GM18858 (cell line): Measurements from ENCODE around the gene SLC16A5.
"Not testable (repeated sequence)": the region's sequence is repeated elsewhere in the genome, so short reads cannot be mapped to it uniquely, and the experiment has no call there.

Source experiments
- ATAC-seq: cut with Tn5 transposase; IDR thresholded peaks from one replicate; pipeline ENCODE4 v1.9.1; 2021; ENCODE audit not compliant: unreplicated experiment

SLC16A5 gene

DNA sequence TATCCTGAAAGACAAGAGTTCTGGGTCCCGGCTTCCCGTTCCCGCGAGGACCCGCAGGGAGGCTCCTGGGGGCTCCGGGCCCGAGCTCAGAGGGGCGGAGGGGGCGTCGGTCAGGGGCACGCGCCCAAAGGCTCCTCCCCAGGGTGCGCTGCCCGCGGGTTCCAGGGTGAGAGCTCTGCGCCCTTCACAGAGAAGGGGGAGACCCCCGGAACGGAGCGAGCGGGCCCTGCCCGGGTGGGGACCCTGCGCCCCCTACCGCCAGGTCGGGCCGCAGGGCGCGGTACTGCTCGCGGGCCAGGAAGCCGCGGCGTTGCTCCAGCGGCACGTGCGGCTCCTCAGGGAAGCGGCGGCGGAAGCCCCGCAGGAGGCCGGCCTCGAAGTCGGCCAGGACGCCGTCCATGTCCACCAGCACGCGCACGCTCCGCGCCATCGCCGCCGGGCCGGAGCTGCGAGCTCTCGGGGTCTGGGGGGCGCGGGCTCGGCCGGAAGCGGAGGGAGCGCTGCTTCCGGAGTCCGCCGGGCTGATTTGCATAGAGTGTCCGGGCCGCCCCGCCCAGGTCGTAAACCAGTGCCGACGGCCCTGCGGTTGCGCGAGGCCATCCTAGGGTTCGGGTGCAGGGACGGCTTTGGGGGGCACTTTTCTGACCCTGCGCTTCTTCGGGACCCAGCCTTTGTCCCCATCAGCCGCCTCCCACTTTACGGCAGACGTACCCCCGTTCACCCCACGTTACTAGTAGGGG, 43.7 kb downstream of the SLC16A5 start, which contains the start of gene NT5C:
TSS of gene NT5C (minus strand) at position 465 of the 740 bp plus-strand sequence. CDS start at position 430, 35 bp downstream.
- ATAC-seq, result peak; percentile 69

DNA sequence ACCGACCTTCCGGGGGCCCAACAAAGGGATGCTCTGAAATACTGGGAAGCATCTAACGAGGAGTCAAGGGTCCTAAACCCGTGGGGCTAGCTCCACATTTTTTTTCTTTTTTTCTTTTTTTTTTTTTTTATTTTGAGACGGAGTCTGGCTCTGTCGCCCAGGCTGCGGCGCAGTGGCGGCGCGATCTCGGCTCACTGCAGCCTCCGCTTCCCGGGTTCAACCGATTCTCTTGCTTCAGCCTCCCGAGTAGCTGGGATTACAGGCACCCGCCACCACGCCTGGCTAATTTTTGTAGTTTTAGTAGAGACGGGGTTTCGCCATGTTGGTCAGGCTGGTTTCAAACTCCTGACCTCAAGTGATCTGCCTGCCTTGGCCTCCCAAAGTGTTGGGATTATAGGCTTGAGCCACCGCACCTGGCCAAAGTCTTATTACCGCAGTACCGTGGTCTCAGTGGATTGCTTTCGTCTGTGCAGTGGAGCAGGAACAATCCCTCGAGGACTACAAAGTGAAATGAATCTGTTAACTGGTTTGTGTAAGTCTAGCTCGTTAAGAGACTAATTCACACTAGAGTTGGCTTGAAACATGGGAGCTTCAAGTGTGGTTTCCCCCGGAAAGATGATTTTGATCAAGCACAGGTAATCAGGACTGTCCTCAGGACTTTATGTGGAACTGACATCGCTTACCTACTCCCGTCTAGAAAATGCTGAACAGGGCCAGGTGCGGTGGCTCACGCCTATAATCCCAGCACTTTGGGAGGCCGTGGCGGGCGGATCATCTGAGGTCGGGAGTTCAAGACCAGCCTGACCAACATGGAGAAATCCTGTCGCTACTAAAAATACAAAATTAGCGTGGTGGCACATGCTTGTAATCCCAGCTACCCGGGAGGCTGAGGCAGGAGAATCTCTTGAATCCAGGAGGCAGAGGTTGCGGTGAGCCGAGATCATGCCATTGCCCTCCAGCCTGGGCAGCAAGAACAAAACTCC, 44.6 kb downstream of the SLC16A5 start:
- not testable (repeated sequence) for ATAC-seq

DNA sequence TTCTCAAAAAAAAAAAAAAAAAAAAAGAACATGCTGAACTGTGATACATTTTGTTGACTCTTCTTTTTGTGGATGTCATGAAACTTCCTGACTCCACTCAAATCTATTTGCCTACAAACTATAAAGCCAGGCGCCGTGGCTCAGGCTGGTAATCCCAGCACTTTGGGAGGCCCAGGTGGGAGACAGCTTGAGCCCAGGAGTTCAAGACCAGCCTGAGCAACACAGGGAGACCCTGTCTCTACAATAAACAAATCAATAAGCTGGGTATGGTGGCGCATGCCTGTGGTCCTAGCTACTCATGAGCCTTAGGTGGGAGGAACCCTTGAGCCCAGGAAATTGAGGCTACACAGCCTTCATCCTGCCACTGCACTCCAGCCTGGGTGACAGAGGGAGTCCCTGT, 45.2 kb downstream of the SLC16A5 start:
- no peak for ATAC-seq

DNA sequence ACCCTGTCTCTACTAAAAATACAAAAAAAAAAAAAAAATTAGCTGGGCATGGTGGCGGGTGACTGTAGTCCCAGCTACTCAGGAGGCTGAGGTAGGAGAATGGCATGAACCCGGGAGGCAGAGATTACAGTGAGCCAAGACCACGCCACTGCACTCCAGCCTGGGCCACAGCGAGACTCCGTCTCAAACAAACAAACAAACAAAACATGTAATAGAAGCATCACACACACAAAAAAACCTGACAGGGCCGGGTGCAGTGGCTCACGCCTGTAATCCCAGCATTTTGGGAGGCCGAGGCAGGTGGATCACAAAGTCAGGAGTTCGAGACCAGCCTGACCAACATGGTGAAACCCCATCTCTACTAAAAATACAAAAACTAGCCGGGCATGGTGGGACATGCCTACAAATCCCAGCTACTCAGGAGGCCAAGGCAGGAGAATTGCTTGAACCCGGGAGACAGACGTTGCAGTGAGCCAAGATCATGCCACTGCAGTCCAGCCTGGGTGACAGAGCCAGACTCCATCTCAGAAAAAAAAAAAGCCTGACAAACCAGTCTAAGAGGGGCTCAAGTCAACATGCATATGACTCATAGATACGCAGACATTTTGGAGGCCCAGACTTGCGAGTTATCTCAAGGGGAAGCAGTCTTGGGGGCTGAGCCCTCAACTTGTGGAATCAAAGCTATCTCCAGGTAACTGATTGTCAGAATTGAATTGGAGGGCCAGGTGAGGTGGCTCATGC, 46.0 kb downstream of the SLC16A5 start:
- ATAC-seq, result not testable (repeated sequence)

DNA sequence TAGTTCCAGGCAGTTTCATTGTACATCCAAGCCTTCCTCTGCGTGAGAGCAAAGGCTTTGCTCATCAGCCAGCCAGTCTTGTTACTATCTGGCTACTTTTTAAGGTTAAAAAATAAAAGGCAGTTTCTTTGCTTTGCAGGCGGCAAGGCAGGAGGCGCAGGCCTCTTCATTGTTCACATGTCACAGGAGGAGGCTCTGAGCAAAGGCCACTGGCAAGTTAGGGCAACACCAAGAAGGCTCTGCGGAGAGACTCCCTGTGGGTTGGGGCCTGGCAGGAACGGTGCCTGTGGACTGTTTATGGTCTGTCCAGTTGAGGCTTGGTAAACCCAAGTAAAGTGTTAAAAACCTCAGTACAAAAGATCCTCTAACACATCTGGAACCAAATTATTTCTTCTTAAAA, 47.7 kb downstream of the SLC16A5 start:
- ATAC-seq, result no peak

DNA sequence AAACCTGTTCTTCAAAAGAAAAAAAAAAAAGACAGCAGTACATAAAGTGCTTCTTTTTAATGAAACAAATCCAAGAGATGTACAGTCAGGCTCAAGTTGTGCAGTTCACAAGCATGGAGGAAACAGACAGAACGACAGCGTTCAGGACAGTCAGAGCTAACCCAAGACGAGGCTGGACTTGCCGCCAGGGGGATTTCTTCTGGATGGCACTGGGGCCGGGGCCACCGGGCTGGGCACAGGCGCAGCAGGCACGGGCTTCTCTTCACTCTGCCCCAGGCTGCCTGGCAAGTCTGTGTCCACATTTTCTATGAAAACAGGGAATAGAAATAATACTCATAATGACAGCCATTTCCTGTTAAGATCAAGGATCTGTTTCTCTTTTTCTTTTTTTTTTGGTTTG, 48.2 kb downstream of the SLC16A5 start:
- no peak for ATAC-seq

DNA sequence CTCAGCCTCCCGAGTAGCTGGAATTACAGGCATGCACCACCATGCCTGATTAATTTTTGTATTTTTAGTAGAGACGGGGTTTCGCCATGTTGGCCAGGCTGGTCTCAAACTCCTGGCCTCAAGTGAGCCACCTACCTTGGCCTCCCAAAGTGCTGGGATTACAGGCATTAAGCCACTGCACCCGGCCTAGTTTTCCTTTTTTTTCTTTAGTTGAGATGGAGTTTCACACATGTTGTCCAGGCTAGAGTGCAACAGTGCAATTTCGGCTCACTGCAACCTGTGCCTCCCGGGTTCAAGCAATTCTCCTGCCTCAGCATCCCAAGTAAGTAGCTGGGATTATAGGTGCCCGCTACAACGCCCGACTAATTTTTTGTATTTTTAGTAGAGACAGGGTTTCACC, 50.0 kb downstream of the SLC16A5 start:
- ATAC-seq, result not testable (repeated sequence)

DNA sequence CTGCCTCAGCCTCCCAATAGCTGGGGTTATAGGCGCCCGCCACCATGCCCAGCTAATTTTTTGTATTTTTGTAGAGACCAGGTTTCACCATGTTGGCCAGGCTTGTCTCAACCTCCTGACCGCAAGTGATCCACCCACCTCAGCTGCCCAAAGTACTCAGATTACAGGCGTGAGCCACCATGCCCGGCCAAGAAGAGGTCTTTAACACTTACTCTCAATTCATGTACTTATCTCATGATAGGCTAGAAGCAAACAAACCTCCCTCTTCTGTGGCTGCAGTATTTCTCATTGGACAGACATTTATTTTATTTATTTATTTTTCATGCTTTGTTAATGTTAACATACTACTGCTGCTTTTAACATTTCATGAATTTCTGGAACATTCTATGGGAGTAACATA, 50.8 kb downstream of the SLC16A5 start:
- no peak for ATAC-seq

DNA sequence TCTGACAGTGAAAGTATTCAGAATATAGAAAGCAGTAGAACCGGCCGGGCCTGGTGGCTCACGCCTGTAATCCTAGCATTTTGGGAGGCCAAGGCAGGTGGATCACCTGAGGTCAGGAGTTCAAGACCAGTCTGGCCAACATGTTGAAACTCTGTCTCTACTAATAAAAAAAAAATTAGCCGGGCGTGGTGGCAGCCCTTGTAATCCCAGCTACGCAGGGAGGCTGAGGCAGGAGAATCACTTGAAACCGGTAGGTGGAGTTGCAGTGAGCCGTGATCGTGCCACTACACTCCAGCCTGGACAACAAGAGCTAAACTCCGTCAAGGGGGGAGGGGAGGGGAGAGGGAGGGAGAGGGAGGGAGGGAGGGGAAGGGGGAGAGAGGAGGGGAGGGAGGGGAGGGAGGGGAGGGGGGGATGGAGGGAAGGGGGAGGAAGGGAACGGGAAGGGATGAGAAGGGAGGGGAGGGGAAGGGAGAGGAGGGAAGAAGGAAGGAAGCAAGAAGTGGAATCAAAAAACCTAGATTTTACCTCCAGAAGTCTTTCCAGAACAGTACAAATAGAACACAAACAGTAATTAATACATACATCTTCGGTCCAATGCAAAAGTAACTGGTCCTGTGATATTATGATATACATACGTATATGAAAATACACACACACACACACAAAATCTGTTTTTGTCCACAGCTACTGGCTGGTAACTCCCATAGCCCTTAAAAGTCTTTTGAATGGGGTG, 54.6 kb downstream of the SLC16A5 start:
- no peak for ATAC-seq

DNA sequence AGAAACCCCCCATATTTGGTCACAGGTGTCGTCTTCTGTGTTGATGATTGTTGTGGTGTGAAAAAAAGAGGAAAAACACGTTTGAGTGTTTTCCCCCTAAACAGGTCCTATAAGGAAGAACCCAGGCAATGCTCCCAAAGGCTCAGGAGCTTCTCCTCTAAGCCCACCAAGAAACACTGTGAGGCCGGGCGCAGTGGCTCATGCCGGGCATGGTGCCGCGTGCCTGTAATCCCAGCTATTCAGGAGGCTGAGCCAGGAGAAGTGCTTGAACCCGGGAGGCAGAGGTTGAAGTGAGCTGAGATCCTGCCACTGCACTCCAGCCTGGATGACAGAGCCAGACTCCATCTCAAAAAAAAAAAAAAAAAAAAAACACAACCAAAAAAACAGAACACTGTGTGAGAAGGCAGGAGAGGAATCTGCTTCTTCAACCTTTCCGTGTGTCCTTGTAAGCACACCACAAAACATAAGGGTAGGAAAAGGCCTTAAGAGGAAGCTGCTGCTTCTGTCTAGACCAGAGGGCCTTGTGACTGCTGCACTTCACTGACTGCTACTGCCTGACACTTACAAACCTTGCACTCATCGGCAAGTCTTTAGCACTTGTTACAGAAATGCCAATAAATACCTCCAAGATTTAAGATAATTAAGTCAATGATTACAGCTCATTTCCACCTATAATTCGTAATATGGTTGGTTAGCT, 57.2 kb downstream of the SLC16A5 start:
- no peak for ATAC-seq

DNA sequence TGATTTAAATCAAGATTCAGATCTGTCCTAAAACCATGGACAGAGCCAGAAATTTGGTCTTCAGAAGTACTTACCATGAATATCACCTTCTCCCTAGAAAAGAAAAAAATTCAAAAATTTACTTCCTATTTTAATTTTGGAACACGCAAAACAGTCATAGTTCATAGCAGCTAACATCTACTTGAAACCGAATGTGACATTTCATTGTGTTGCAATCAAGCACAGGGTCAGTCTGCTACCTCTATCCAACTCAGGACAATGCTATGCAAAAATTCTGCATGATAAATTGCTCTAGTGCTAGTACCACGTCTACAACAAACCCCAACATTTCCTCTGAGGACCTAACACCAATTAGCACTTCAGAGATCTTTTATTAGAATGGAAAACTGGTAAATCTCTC, 58.8 kb downstream of the SLC16A5 start:
- ATAC-seq, result no peak

DNA sequence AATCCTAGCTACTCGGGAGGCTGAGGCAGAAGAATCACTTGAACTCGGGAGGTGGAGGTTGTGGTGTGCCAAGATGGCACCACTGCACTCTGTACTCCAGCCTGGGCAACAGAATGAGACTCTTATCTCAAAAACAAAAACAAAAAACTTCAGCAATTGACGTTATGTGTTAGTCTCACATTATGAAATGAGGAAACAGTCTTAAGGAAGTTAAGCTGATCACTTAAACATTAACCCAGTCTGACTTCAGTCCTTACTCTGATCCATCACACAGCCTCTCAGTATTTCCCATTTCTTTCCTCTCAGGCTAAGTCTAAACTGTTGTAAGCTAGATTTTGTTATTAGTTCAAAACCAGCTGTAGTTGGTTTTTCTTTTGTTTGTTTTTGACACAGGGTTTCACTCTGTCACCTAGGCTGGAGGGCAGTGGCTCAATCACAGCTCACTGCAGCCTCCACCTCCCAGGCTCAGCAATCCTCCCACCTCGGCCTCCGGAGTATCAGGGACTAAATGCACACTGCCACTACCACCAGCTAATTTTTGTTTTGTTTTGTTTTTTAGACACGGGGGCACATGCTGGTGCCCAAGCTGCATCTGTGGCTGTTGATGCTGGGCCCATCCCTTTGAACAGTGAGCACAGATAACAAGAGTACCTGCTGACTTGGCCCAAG, 60.3 kb downstream of the SLC16A5 start:
- ATAC-seq, result no peak

DNA sequence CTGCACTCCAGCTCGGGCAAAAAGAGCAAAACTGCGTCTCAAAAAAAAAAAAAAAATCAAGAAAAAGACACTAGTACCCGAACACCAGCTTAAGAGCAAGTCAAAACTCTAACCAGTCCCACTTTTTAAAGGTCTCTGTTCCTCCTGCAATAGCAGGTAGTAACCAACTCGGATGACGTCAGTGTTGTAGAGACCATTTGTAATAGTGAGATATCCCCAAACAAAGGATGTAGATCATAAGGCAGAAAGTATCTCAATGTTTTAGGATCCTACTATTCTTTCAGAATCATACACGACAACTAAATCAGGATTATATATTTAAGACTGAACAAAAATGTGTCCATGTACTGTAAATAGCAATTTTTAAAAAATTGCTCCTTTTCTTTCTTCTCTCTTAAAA, 64.2 kb downstream of the SLC16A5 start:
- ATAC-seq, result no peak

DNA sequence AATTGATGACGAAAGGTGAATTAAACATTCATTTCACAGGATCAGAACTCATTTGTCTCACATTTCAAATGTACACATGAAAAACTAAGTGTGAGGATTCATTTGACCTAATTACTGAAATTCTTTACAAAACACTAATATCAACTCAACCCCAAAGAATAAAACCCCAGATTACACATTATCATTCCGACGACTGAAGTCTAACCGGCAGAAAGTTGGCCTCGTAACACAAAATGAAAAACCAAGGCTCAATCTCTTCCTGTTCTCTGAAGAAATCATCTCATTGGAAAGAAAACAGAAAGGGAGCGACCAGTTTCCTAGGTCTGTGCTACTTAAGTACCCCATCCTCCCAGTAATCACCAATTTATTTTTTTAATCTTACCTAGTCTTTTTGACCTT, 64.8 kb downstream of the SLC16A5 start:
- no peak for ATAC-seq

DNA sequence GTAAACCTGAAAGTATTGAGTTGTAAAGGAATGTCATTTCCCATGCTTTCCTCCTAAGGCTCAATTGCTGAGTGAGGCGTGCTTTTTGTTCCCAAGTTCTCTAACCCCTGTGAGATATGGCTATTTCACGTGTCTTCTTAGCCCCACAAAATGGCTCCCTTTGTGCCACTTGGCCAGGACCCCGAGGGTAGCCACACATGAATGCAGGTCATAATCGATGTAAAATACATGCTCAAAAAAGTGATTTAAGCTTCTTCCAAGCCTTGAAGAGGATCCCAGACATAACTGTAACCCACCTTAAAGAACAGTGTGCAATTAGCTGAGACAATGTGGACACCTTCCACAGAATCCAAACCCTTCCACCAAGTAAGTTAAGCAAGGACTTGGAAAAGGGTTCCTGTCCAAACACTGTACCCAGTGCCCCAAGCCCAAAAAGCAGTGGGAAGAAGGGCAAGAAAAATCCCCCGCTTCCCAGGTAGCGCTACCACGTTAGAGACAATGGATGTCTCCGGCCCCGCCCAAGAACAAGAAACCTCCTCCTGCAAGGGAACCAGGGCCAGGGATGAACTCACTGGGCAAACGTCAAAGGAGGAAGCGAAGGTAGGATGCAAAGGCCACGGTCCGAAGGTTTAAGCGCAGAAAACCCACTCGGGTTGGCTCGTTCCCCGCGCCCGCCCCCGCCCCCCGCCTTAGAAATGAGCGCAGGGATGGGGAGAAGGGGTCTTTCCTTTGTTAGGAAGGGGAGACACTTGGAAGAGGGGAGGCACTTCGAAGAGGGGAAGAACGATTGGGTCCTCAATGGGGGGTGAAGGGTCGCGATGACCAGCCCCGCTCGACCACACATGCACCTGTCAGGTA, 65.4 kb downstream of the SLC16A5 start:
- no peak for ATAC-seq

DNA sequence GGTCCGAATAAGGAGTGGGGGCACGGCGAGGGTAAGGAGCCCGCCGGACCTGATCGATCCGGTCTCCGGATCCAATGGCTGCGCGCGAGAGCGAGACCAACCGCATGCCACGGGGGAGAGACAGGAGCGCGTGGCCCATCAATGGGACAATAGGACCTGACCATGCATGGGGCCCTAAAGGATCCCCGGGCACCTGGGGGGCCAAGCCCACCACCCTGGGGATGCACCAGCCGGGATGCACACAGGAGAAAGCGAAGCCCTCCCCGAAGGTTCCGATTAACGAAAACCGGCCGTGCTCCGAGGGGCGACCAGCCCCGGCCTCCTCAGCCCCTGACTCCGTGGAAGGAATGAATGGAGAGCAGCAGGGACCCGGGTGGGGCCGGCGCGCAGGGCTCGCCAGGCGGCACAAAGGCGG, 66.0 kb downstream of the SLC16A5 start:
- ATAC-seq, result peak; percentile 2

DNA sequence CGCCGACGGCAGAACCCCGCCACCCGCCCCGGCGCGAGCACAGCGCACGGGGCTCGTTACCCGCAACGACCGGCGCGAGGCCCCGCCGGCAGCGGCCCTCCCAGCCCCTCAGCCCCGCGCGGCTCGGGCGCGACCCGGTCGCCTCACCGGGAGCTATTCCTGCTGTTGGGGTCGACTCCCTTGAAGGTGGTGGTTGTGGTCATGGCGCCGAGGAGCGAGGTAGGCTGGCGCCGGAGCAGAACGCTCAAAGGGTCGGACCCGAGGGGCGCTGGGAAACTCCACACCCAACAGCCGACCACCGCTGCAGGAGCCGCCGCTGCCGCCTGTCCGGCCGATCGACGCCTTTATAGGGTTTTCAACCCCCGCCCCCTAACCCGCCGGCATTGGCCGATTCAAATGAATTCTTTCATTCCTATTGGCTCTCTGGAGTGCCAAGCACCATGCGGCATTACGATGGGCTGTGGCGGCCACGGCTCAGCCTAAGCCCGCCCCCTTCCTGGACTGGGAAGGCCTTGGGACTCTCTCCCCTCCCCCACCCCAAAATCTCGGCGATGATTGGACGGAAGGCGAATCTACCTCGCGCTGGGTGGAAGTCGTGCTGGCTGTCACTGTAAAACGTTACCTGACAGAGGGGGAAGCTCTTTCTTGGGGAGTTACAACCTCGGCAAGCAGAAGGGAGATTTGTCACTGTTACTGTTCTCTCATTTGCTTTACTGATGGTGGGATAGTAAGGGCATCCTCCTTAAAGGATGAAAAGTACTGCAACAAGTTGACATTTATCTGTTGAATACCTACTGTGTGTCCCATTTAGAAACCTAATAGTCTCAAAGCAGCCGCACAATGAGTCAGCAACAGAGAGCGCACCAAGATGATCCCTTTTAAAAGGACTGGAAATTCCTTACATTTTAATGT, 66.7 kb downstream of the SLC16A5 start, which contains the start of gene JPT1:
TSS of gene JPT1 (minus strand) at position 318 of the 912 bp plus-strand sequence. CDS start at position 203, 115 bp downstream.
- peak; percentile 87 for ATAC-seq
